H9 (cell line): Measurements from ENCODE around the gene ASIC3. TPM values are rescaled to one million over a fixed set of nuclear protein-coding genes. Genes with fewer than 3 reads are reported as not detected.

Source experiments
- DNase-seq: peaks from one replicate; pipeline ENCODE4 v3.0.0-alpha.2; 2017
- H2AFZ ChIP-seq: one replicate; pipeline ENCODE4 v1.6.1; 2013; ENCODE audit warnings: mild to moderate bottlenecking, low read length, control low read depth, moderate library complexity
- H2AK5ac ChIP-seq: 2 replicates; pipeline ENCODE4 v1.6.1; 2013; ENCODE audit warnings: low read length, control low read depth, mixed read lengths; ENCODE audit not compliant: insufficient read length
- H2BK120ac ChIP-seq: one replicate; pipeline ENCODE4 v1.6.1; 2013; ENCODE audit warnings: low read depth, mild to moderate bottlenecking, low read length, control low read depth, inconsistent platforms; ENCODE audit not compliant: poor library complexity, severe bottlenecking
- H2BK12ac ChIP-seq: 2 replicates; pipeline ENCODE4 v1.6.1; 2013; ENCODE audit warnings: low read length, control low read depth, mixed read lengths, low read depth; ENCODE audit not compliant: insufficient read length
- H2BK15ac ChIP-seq: 2 replicates; pipeline ENCODE4 v1.6.1; 2013; ENCODE audit warnings: low read depth, low read length, control low read depth
- H2BK20ac ChIP-seq: one replicate; pipeline ENCODE4 v1.6.1; 2013; ENCODE audit warnings: low read depth, mild to moderate bottlenecking, low read length, control low read depth, inconsistent platforms; ENCODE audit not compliant: poor library complexity, severe bottlenecking
- H2BK5ac ChIP-seq: 2 replicates; pipeline ENCODE4 v1.6.1; 2013; ENCODE audit warnings: low read length, control low read depth, mixed read lengths; ENCODE audit not compliant: insufficient read length
- H3K14ac ChIP-seq: 2 replicates; pipeline ENCODE4 v1.6.1; 2013; ENCODE audit warnings: low read length, control low read depth; ENCODE audit not compliant: insufficient read depth
- H3K18ac ChIP-seq: 2 replicates; pipeline ENCODE4 v1.6.1; 2013; ENCODE audit warnings: low read depth, mild to moderate bottlenecking, mixed read lengths, low read length, control low read depth; ENCODE audit not compliant: insufficient read length
- H3K23ac ChIP-seq: 2 replicates; pipeline ENCODE4 v1.6.1; 2013; ENCODE audit warnings: low read length, control low read depth, mixed read lengths, low read depth; ENCODE audit not compliant: insufficient read length
- H3K23me2 ChIP-seq: 2 replicates; pipeline ENCODE4 v1.6.1; 2013; ENCODE audit warnings: low read depth, mild to moderate bottlenecking, mixed read lengths, low read length, control low read depth; ENCODE audit not compliant: insufficient read length, poor library complexity, severe bottlenecking
- H3K27ac ChIP-seq: 2 replicates; pipeline ENCODE4 v1.5.1; 2013; ENCODE audit warnings: low read length, control low read depth, mixed read lengths, low read depth; ENCODE audit not compliant: insufficient read length
- H3K27me3 ChIP-seq: 2 replicates; pipeline ENCODE4 v1.6.1; 2013; ENCODE audit warnings: low read length, control low read depth, inconsistent platforms; ENCODE audit not compliant: insufficient read depth
- H3K4ac ChIP-seq: 2 replicates; pipeline ENCODE4 v1.6.1; 2013; ENCODE audit warnings: low read depth, mild to moderate bottlenecking, control low read depth, inconsistent platforms, low read length, moderate library complexity
- H3K4me1 ChIP-seq: 2 replicates; pipeline ENCODE4 v1.6.1; 2013; ENCODE audit warnings: low read length, control low read depth, inconsistent platforms; ENCODE audit not compliant: insufficient read depth
- H3K4me2 ChIP-seq: 2 replicates; pipeline ENCODE4 v1.6.1; 2013; ENCODE audit warnings: low read length, control low read depth, mixed read lengths; ENCODE audit not compliant: insufficient read length, insufficient read depth
- H3K56ac ChIP-seq: 2 replicates; pipeline ENCODE4 v1.6.1; 2013; ENCODE audit warnings: low read depth, mild to moderate bottlenecking, mixed read lengths, low read length, control low read depth; ENCODE audit not compliant: insufficient read length
- H3K79me1 ChIP-seq: 2 replicates; pipeline ENCODE4 v1.6.1; 2013; ENCODE audit warnings: low read depth, mild to moderate bottlenecking, moderate library complexity, low read length, control low read depth, inconsistent platforms; ENCODE audit not compliant: insufficient read depth, poor library complexity, severe bottlenecking
- H3K79me2 ChIP-seq: 2 replicates; pipeline ENCODE4 v1.6.1; 2013; ENCODE audit warnings: low read length, control low read depth, inconsistent platforms; ENCODE audit not compliant: insufficient read depth
- H3K9ac ChIP-seq: 2 replicates; pipeline ENCODE4 v1.6.1; 2013; ENCODE audit warnings: low read length, control low read depth, mixed read lengths; ENCODE audit not compliant: insufficient read length; ENCODE audit errors: extremely low read depth
- H3K9me3 ChIP-seq: one replicate; pipeline ENCODE4 v1.6.1; 2013; ENCODE audit warnings: low read depth, low read length, inconsistent platforms; ENCODE audit not compliant: control insufficient read depth
- H3T11ph ChIP-seq: one replicate; pipeline ENCODE4 v1.6.1; 2013; ENCODE audit warnings: mild to moderate bottlenecking, low read length, control low read depth, inconsistent platforms
- H4K20me1 ChIP-seq: one replicate; pipeline ENCODE4 v1.6.1; 2013; ENCODE audit not compliant: control insufficient read depth, insufficient read length, insufficient read depth
- H4K5ac ChIP-seq: 2 replicates; pipeline ENCODE4 v1.6.1; 2013; ENCODE audit warnings: low read depth, mild to moderate bottlenecking, mixed read lengths, low read length, control low read depth; ENCODE audit not compliant: insufficient read length
- H4K8ac ChIP-seq: replicated peaks from 2 replicates; pipeline ENCODE4 v1.6.1; 2013; ENCODE audit warnings: low read length, control low read depth, mixed read lengths, low read depth; ENCODE audit not compliant: insufficient read length
- H4K91ac ChIP-seq: 2 replicates; pipeline ENCODE4 v1.6.1; 2013; ENCODE audit warnings: low read depth, mild to moderate bottlenecking, moderate library complexity, mixed read lengths, low read length, control low read depth; ENCODE audit not compliant: insufficient read length
- H3K27ac Mint-ChIP-seq, 3 experiments: 2 replicates in 2 of 3; 3 replicates in 1 of 3; pipeline ENCODE4 v1.8.0; 2020 to 2021; ENCODE audit warnings: mixed read lengths in 3 of 3, mild to moderate bottlenecking in 1 of 3, moderate library complexity in 1 of 3
- H3K27me3 Mint-ChIP-seq: 2 replicates; pipeline ENCODE4 v1.8.0; 2021; ENCODE audit warnings: low read depth, mild to moderate bottlenecking, moderate library complexity, mixed read lengths
- H3K36me3 Mint-ChIP-seq, 3 experiments: 2 replicates in 2 of 3; 3 replicates in 1 of 3; pipeline ENCODE4 v1.8.0; 2020 to 2021; ENCODE audit warnings: low read depth in 3 of 3, mixed read lengths in 3 of 3; ENCODE audit not compliant: insufficient read depth in 1 of 3
- H3K4me1 Mint-ChIP-seq, 2 experiments: 2 replicates each; pipeline ENCODE4 v1.8.0; 2020; ENCODE audit warnings: mixed read lengths in 2 of 2
- H3K4me3 Mint-ChIP-seq, 2 experiments: 2 replicates in 1 of 2; 3 replicates in 1 of 2; pipeline ENCODE4 v1.8.0; 2020 to 2021; ENCODE audit warnings: mild to moderate bottlenecking in 2 of 2, mixed read lengths in 2 of 2, moderate library complexity in 1 of 2
- H3K9me3 Mint-ChIP-seq, 2 experiments: 2 replicates in 1 of 2; 3 replicates in 1 of 2; pipeline ENCODE4 v1.8.0; 2020; ENCODE audit warnings: mild to moderate bottlenecking in 2 of 2, mixed read lengths in 2 of 2, moderate library complexity in 1 of 2
- WGBS: extraction: QIAGEN DNeasy Blood & Tissue Kit; methylation state at CpG from one replicate; pipeline ENCODE4 v1.1.7; 2013; ENCODE audit warnings: missing lambda C conversion rate, low lambda C conversion rate, mixed read lengths; ENCODE audit not compliant: insufficient read length; ENCODE audit errors: extremely low coverage; 5-methylcytosine and 5-hydroxymethylcytosine counted together
- total RNA-seq: library from RNA; stranded (reverse); gene quantifications from 2 replicates; pipeline ENCODE4 v1.2.1, GENCODE V29; 2021
- TF ChIP-seq, protein P1 (sequence below): fragments of 200-600 bp; sonication (generic); conservative IDR thresholded peaks from 3 replicates; pipeline ENCODE4 v1.8.0; 2021; ENCODE audit warnings: antibody characterized with exemption, mild to moderate bottlenecking

Gene ASIC3
- total RNA-seq, 1 experiment from 2014 or later: 1.7 TPM

GRCh38 chr7:151083071-151083823, 34.9 kb downstream of the ASIC3 start, which contains the start of gene TMUB1:
Gene TMUB1 (minus strand): TSS chr7:151083493. CDS start chr7:151082563, 930 bp downstream.
- peaks cover 20% of the 10 kb centered on the region for H3K23me2 ChIP-seq
- H3K9me3 ChIP-seq: no peaks in the 10 kb centered on the region
- no peak within 1 kb of the TSS for H3K4ac ChIP-seq
- no peak within 1 kb of the TSS for H2BK12ac ChIP-seq
- H4K5ac ChIP-seq: no peak within 1 kb of the TSS
- no peak within 1 kb of the TSS for H4K91ac ChIP-seq
- H4K8ac ChIP-seq: no peak within 1 kb of the TSS
- H2AK5ac ChIP-seq: no peak within 1 kb of the TSS
- no peak within 1 kb of the TSS for H3K14ac ChIP-seq
- WGBS: no CpG with 5 or more reads among the region's 69 CpGs
- no peak within 1 kb of the TSS for H2BK5ac ChIP-seq
- peaks cover 34 to 44% of the 10 kb centered on the region in 2 experiments for H3K4me1 Mint-ChIP-seq
- no peak within 1 kb of the TSS for H3K9ac ChIP-seq
- peak; percentile 70 for DNase-seq
- H3K18ac ChIP-seq: no peak within 1 kb of the TSS
- H2BK15ac ChIP-seq: no peak within 1 kb of the TSS
- no peak within 1 kb of the TSS for H3T11ph ChIP-seq
- no peak within 1 kb of the TSS for H2BK20ac ChIP-seq
- no peak within 1 kb of the TSS for H2AFZ ChIP-seq
- no peak within 1 kb of the TSS for H3K27ac ChIP-seq
- peaks cover 2% of the 10 kb centered on the region; the same call in 1 of the 2 replicates for H3K4me1 ChIP-seq
- peaks cover 0 to 6% (median 5%) of the 10 kb centered on the region in 3 experiments; a peak in 5 of 7 replicates for H3K36me3 Mint-ChIP-seq
- peak within 1 kb of the TSS; percentile 86 to 87 for H3K4me3 Mint-ChIP-seq
- peak within 1 kb of the TSS; percentile 88 for H3K4me2 ChIP-seq
- H3K27ac Mint-ChIP-seq: peak within 1 kb of the TSS in 2 of 3 experiments; percentile 89; a peak in 2 of 7 replicates
- no peaks in the 10 kb centered on the region; a peak in 1 of 5 replicates for H3K9me3 Mint-ChIP-seq
- H4K20me1 ChIP-seq: no peaks in the 10 kb centered on the region
- H3K23ac ChIP-seq: no peak within 1 kb of the TSS
- no peak within 1 kb of the TSS for H2BK120ac ChIP-seq
- H3K27me3 Mint-ChIP-seq: peaks cover 11% of the 10 kb centered on the region
- H3K56ac ChIP-seq: no peak within 1 kb of the TSS
- H3K79me1 ChIP-seq: peaks cover under 1% of the 10 kb centered on the region
- peaks cover 2% of the 10 kb centered on the region; the same call in 1 of the 2 replicates for H3K79me2 ChIP-seq
- TF ChIP-seq, protein P1, sequence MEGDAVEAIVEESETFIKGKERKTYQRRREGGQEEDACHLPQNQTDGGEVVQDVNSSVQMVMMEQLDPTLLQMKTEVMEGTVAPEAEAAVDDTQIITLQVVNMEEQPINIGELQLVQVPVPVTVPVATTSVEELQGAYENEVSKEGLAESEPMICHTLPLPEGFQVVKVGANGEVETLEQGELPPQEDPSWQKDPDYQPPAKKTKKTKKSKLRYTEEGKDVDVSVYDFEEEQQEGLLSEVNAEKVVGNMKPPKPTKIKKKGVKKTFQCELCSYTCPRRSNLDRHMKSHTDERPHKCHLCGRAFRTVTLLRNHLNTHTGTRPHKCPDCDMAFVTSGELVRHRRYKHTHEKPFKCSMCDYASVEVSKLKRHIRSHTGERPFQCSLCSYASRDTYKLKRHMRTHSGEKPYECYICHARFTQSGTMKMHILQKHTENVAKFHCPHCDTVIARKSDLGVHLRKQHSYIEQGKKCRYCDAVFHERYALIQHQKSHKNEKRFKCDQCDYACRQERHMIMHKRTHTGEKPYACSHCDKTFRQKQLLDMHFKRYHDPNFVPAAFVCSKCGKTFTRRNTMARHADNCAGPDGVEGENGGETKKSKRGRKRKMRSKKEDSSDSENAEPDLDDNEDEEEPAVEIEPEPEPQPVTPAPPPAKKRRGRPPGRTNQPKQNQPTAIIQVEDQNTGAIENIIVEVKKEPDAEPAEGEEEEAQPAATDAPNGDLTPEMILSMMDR: no peak
- H3K27me3 ChIP-seq: no peaks in the 10 kb centered on the region; the same call in 1 of the 2 replicates
